Measurements from ENCODE around the gene MRAS. TPM values are rescaled to one million over a fixed set of nuclear protein-coding genes. Genes with fewer than 3 reads are reported as not detected.

Gene MRAS
- polyA plus RNA-seq, 1 donor: 6.3 TPM

GRCh38 chr3:138359148-138359918 is 11.0 kb downstream of the MRAS start:
- Histone ChIP-seq H3K9me3 (ENCODE audit: control insufficient read depth, low read depth, low read length) (no peaks in the 10 kb centered on the region), H3K4me1 (ENCODE audit: control insufficient read depth, insufficient read depth, low read length) (no peaks in the 10 kb centered on the region), H3K27ac (ENCODE audit: low read length) (no peak overlapping the region), H3K27me3 (ENCODE audit: control insufficient read depth, insufficient read depth, low read length) (no peaks in the 10 kb centered on the region), H3K36me3 (ENCODE audit: control insufficient read depth, insufficient read depth, low read length) (no peaks in the 10 kb centered on the region), H3K4me3 (ENCODE audit: low read length) (no peak overlapping the region)
- WGBS (ENCODE audit: insufficient coverage, low lambda C conversion rate): 33% methylated on average over 1 of the region's 7 CpGs
- no peak for DNase-seq

GRCh38 chr3:138359919-138360868 is 11.8 kb downstream of the MRAS start:
- Histone ChIP-seq H3K4me1 (ENCODE audit: control insufficient read depth, insufficient read depth, low read length) (no peaks in the 10 kb centered on the region), H3K9me3 (ENCODE audit: control insufficient read depth, low read depth, low read length) (no peaks in the 10 kb centered on the region), H3K4me3 (ENCODE audit: low read length) (no peak overlapping the region), H3K27ac (ENCODE audit: low read length) (no peak overlapping the region), H3K36me3 (ENCODE audit: control insufficient read depth, insufficient read depth, low read length) (no peaks in the 10 kb centered on the region), H3K27me3 (ENCODE audit: control insufficient read depth, insufficient read depth, low read length) (no peaks in the 10 kb centered on the region)
- no peak for DNase-seq
- WGBS (ENCODE audit: insufficient coverage, low lambda C conversion rate): no CpG with 5 or more reads among the region's 15 CpGs

DNA sequence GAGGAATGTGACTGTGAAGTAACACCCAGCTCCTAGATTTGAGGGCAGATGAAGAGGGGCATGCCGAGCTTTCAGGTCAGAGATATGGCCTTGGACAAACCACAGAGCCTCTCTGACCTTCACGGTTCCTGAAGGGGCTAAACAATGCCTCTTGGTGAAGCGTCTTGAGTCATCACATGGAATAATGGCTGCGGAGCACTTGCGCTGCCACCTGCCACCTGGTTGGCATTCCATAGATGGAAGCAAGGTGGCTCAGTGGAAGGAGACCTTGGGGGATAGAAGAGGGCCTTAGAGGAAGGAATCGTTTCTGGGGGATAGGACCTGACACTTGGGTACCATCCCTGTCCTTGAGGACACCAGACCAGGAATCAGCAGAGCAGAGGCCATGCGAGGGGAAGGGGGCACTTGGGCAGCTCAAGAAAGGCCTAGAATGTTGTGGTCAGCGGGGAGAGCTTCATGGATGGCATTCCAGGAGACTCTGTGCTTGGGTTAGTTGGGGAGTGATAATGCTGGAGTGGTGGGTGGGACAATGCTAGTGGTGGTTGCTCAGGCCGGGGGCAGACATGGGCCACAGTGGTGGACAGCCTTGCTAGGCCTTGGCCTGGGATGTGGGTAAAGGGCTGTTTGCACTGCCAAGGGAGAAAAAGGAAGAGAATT is 12.6 kb downstream of the MRAS start:
- no peak for DNase-seq
- Histone ChIP-seq H3K4me3 (ENCODE audit: low read length) (no peak overlapping the region), H3K27me3 (ENCODE audit: control insufficient read depth, insufficient read depth, low read length) (no peaks in the 10 kb centered on the region), H3K27ac (ENCODE audit: low read length) (no peak overlapping the region), H3K9me3 (ENCODE audit: control insufficient read depth, low read depth, low read length) (no peaks in the 10 kb centered on the region), H3K4me1 (ENCODE audit: control insufficient read depth, insufficient read depth, low read length) (no peaks in the 10 kb centered on the region), H3K36me3 (ENCODE audit: control insufficient read depth, insufficient read depth, low read length) (no peaks in the 10 kb centered on the region)
- WGBS (ENCODE audit: insufficient coverage, low lambda C conversion rate): no CpG with 5 or more reads among the region's 9 CpGs

- no peaks in the 10 kb centered on the region for H3K36me3 ChIP-seq (ENCODE audit: control insufficient read depth, insufficient read depth, low read length)
- DNase-seq: no peak
- H3K4me1 ChIP-seq (ENCODE audit: control insufficient read depth, insufficient read depth, low read length): no peaks in the 10 kb centered on the region
- no CpG with 5 or more reads among the region's 7 CpGs for WGBS (ENCODE audit: insufficient coverage, low lambda C conversion rate)
- no peak overlapping the region for H3K4me3 ChIP-seq (ENCODE audit: low read length)
- no peak overlapping the region for H3K27ac ChIP-seq (ENCODE audit: low read length)
- H3K27me3 ChIP-seq (ENCODE audit: control insufficient read depth, insufficient read depth, low read length): no peaks in the 10 kb centered on the region
- H3K9me3 ChIP-seq (ENCODE audit: control insufficient read depth, low read depth, low read length): no peaks in the 10 kb centered on the region
These were observed 13.2 kb downstream of the MRAS start for GRCh38 chr3:138361561-138361971.

- no peak for DNase-seq
- no peaks in the 10 kb centered on the region for H3K4me1 ChIP-seq (ENCODE audit: control insufficient read depth, insufficient read depth, low read length)
- no peaks in the 10 kb centered on the region for H3K36me3 ChIP-seq (ENCODE audit: control insufficient read depth, insufficient read depth, low read length)
- no peaks in the 10 kb centered on the region for H3K27me3 ChIP-seq (ENCODE audit: control insufficient read depth, insufficient read depth, low read length)
- H3K9me3 ChIP-seq (ENCODE audit: control insufficient read depth, low read depth, low read length): no peaks in the 10 kb centered on the region
- H3K27ac ChIP-seq (ENCODE audit: low read length): no peak overlapping the region
- no CpG with 5 or more reads among the region's 7 CpGs for WGBS (ENCODE audit: insufficient coverage, low lambda C conversion rate)
- no peak overlapping the region for H3K4me3 ChIP-seq (ENCODE audit: low read length)
These were observed 14.2 kb downstream of the MRAS start for GRCh38 chr3:138362538-138362937.

DNA sequence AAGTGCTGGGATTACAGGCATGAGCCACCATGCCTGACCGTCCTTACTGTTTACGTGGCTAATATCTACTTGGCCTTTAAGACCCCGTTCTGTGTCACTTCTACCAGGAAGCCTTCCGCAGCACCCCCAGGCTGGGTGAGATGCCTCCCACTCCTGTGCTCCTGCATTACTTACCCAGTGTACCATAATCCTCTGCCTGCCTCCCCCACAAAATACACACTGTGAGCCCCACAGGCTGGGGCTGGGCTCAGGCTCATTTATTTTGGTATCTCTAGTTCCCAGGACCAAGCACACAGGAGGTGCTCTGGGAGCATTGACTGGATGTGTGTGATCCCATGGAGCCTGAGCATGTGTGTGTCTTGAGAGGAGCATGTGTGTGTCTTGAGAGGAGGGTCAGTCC is 14.9 kb downstream of the MRAS start:
- no peak for DNase-seq
- H3K27me3 ChIP-seq (ENCODE audit: control insufficient read depth, insufficient read depth, low read length): no peaks in the 10 kb centered on the region
- no peaks in the 10 kb centered on the region for H3K4me1 ChIP-seq (ENCODE audit: control insufficient read depth, insufficient read depth, low read length)
- H3K4me3 ChIP-seq (ENCODE audit: low read length): no peak overlapping the region
- 85% methylated on average over 4 of the region's 4 CpGs for WGBS (ENCODE audit: insufficient coverage, low lambda C conversion rate)
- H3K9me3 ChIP-seq (ENCODE audit: control insufficient read depth, low read depth, low read length): no peaks in the 10 kb centered on the region
- H3K36me3 ChIP-seq (ENCODE audit: control insufficient read depth, insufficient read depth, low read length): no peaks in the 10 kb centered on the region
- H3K27ac ChIP-seq (ENCODE audit: low read length): no peak overlapping the region

GRCh38 chr3:138364356-138365252 is 16.2 kb downstream of the MRAS start:
- WGBS (ENCODE audit: insufficient coverage, low lambda C conversion rate): 88% methylated on average over 1 of the region's 6 CpGs
- H3K4me1 ChIP-seq (ENCODE audit: control insufficient read depth, insufficient read depth, low read length): no peaks in the 10 kb centered on the region

GRCh38 chr3:138365253-138365555 is 16.8 kb downstream of the MRAS start:
- DNase-seq: no peak
- Histone ChIP-seq H3K27ac (ENCODE audit: low read length) (no peak overlapping the region), H3K27me3 (ENCODE audit: control insufficient read depth, insufficient read depth, low read length) (no peaks in the 10 kb centered on the region), H3K4me1 (ENCODE audit: control insufficient read depth, insufficient read depth, low read length) (no peaks in the 10 kb centered on the region), H3K4me3 (ENCODE audit: low read length) (no peak overlapping the region), H3K9me3 (ENCODE audit: control insufficient read depth, low read depth, low read length) (no peaks in the 10 kb centered on the region), H3K36me3 (ENCODE audit: control insufficient read depth, insufficient read depth, low read length) (no peaks in the 10 kb centered on the region)
- whole genome bisulfite sequencing (ENCODE audit: insufficient coverage, low lambda C conversion rate): no CpG with 5 or more reads among the region's 4 CpGs

More at GRCh38 chr3:138364356-138365252, 16.2 kb downstream of the MRAS start:
- H3K27me3 ChIP-seq (ENCODE audit: control insufficient read depth, insufficient read depth, low read length): no peaks in the 10 kb centered on the region
- DNase-seq: no peak
- no peaks in the 10 kb centered on the region for H3K9me3 ChIP-seq (ENCODE audit: control insufficient read depth, low read depth, low read length)
- H3K36me3 ChIP-seq (ENCODE audit: control insufficient read depth, insufficient read depth, low read length): no peaks in the 10 kb centered on the region
- H3K27ac ChIP-seq (ENCODE audit: low read length): no peak overlapping the region
- no peak overlapping the region for H3K4me3 ChIP-seq (ENCODE audit: low read length)

- WGBS (ENCODE audit: insufficient coverage, low lambda C conversion rate): 75% methylated on average over 1 of the region's 8 CpGs
- no peak overlapping the region for H3K27ac ChIP-seq (ENCODE audit: low read length)
- no peak for DNase-seq
- H3K27me3 ChIP-seq (ENCODE audit: control insufficient read depth, insufficient read depth, low read length): no peaks in the 10 kb centered on the region
- H3K4me1 ChIP-seq (ENCODE audit: control insufficient read depth, insufficient read depth, low read length): no peaks in the 10 kb centered on the region
- H3K9me3 ChIP-seq (ENCODE audit: control insufficient read depth, low read depth, low read length): no peaks in the 10 kb centered on the region
- no peak overlapping the region for H3K4me3 ChIP-seq (ENCODE audit: low read length)
- no peaks in the 10 kb centered on the region for H3K36me3 ChIP-seq (ENCODE audit: control insufficient read depth, insufficient read depth, low read length)
These were observed 17.8 kb downstream of the MRAS start for GRCh38 chr3:138366006-138366759.

All from large intestine (tissue), 3 donors.